EH (cell line): ENCODE results near the gene UNC5C.

ENCODE experiments used
- DNase-seq: peaks from one replicate; pipeline ENCODE4 v3.0.0-alpha.2; 2015; ENCODE audit warnings: low read depth

The UNC5C gene

DNA sequence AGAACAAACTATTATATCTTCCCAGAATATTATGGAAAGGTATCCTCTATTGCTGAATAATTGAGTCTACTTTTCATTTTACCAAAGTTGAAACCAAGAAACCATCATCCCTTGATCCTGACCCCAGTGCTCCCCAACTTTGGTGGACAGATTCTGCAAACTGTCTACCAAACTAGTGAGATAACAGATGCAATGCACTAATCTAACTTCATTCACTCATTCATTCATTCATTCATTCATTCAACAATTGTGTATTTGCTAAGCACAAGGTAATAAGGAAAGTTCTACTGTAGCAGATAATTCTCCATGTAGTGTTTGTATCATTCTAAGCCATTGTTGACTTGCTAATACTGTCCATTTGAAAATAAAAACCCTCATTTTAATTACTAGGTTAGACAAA lies 150.6 kb downstream of the UNC5C start:
- DNase-seq, result no peak

DNA sequence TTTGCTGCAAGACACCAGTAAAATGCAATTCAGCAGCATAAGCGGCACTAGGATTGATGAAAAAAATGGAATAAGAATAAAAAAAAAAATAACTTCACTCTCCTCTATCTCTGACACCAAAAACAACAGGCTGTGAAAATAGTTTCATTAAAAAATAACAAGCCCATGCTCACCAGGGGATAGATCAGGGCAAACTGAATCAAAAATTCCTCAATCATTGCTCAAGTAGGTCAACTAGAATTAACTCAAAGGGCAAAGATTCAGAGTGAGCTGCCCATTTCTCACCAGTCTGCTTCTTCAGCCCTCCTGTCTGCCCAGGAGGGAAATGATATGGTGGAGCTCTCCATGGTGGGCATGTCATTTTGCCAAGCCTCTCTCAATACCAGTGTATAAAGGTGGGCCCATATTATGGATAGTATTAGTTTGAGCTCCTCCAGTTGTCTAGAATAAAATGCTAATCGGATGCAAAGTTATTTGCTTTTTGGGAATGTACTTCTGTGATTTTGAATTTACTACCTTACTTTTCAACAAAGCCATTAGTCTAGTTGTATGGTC lies 153.9 kb downstream of the UNC5C start:
- DNase-seq, result no peak

DNA sequence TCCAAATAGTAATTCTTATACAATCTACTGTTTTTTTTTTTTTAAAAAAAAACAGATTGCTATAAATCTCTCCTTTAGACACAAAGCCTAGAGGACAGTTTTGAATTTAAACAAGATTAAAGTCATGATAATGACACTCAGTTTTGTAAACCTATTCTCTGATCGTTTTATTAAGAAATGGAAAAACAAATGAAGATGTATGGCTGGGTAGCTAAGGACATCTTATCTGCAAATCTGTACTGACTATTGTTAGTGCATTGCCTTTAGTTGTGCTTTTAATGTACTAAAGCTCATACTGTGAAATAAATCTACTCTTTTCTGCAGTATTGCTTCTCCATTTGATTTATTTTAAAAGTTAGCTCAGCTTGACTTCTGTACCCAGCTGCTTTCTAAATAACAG lies 155.0 kb downstream of the UNC5C start:
- DNase-seq, result no peak

DNA sequence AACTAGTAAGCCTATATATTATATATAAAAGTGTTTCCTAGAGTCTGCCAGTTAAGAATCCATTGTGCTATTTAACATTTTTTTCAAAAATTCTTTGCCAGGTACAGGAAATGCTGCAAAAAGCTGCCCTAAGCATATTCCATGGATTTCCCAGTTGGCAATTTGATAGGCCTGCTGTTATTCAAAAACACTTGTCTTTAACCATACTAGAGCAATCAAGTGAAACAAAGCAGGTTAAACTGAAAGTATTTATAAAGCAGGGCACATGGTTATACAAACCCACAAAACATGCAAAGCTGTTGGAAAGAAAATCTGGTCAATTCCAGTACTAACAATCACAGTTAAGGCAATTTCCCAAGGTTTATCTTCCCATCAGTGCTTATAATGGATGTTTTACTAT lies 159.9 kb downstream of the UNC5C start:
- no peak for DNase-seq

DNA sequence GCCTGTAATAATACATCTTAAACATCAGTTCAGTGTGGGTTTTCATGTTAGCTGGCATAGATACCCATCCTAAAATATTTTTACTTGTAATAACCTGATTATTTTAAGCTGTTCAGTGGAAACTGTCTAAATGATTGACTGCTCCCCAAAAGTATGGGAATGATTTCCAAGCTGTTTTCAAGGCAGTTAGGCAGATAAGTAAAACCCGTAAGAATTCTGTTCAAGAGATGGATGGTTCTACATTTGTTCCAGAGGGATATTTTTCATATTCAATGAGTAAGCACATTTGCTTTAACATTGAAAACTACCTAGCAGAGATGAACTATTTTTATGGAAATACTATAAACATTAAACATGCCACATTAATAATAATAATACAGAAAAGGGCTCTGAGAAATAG lies 161.1 kb downstream of the UNC5C start:
- DNase-seq, result no peak

DNA sequence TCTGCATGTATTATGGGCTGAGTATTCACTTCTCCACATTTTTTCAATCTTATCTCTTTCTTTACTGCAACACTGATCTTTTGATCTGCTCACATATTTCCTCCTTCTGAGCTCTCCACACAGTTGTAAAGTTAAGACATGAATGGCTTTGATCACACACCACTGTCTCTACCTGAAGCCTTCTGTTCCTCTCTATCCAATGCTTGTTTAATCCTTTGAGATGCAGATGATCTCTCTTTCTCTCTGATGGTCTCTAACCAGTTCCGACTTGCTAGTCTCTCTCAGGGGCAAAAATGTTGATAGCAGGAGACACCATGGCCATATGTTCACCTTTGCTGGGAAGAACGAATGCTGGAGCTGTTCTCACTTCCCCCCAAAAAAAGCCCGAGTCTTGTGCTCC lies 162.4 kb downstream of the UNC5C start:
- no peak for DNase-seq

DNA sequence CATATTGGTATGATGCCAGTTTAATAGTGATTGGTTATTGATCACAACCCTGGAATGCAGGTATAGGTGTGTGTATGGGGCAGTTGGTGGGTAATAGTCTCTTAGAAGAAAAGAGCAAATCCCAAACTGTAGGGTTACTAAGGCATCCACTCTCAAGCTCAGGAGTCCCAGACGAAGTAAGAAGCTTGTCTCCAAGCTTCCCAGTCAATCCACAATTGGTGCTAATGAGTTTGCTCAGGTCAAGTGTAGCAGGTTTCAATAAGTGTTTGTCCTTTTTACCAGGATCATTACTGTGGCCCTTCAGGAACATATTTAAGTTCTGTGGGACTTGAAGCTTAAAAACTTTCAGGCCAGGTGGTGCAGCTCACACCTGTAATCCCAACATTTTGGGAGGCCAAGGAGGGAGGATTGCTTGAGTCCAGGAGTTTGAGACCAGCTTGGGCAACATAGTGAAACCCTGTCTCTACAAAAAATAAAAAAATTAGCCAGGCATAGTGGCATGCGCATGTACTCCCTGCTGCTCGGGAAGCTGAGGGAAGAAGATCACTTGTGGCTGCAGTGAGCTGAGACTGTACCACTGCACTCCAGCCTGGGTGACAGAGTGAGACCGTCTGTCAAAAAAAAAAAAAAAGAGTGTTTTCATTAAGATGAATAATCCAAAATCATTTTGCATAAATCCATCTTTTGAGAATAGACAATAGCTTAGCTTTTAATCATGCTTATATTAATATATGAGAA lies 166.8 kb downstream of the UNC5C start:
- DNase-seq, result no peak

DNA sequence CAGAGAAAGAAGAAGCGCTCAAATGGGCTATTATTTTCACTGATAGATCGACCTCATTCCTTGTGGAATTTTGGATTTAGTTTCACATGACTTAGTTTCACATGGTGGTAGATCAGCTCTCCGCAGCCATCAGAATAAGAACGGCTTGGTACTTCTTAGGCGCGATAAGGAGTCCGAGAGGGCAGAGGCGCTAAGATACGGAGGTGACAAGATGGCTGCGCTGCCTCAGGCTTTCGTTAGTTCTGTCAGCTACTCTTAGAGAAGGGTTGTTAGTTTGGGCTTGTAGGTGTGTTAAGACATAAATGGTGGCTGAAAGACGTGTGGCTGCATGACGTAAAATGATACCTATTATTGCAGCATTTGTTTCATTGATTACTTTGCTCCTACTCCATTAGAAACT lies 169.1 kb downstream of the UNC5C start:
- DNase-seq, result no peak

DNA sequence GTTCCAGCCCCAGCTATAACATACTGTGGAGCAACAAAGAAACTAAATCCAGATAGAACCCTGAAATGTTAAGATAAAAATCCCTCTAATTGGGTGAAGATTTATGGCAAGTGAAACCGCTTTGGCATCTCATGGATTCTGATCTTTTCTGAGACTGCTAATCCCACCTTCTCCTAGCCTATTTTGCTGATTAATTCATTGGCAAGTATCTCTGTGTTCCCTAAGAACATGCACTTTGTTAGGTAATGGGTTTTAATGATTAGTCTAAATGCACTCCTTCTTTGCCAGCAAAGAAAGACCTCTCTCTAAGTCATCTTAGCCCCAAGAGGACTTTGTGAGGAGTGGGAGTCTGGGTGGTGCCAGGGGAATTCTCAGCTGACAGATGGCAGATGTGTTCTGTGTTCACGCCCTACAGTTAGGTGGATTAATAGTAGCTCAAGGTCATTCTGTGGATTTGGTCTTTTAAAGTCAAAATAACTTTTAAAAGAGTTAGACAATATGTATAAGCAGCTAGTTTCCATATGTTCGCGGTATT lies 171.3 kb downstream of the UNC5C start:
- no peak for DNase-seq

DNA sequence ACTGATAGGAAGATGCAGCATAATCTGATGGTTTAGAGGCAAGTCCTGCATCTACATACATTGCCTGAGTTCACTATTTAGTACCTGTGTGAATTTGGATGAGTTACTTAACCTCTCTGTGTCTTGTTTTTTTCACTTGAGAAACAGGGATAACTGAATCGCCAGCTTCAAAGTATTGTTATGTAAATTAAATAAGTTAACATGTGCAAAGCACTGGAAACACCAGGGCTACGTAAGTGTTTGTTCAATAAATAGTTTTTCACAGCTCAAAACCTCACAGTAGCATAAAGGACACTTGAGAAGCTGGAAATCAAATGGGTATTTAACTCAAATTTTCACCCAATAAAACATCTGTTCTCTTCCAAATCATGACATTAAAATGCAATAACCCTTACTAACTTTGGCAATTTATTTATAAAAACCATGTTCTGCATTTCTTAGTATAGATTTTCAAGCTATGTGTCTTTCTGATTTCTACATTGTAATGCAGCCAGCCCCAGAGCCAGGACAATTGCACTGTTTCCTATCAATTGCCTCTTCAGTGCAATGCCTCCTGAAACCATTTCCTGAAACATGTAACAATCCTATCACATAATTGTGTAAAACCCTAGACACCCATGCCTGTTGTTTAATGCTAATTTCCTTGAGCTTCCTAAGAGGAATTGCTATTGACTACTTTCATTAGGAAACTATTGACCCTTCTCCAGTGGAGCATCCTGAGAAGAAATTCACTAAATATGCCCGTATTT lies 177.1 kb downstream of the UNC5C start:
- DNase-seq, result no peak

DNA sequence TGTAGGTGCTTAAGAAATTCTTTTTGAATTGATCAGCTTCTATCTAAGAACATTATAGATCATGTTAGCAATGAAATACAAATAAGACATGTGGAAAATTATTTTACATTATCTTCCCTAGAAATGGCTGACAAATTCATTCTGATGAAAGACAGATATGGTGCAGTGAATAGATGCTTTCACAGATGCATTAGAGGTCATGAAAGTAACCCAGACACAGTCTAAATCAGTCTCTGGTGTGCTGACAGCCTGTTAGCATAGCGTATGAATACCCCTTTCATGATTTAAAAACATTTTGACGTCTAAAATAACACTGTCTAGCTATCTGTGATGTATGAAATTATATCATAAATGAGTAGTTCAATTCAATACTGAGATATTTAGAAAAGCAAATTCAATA lies 180.9 kb downstream of the UNC5C start:
- DNase-seq, result no peak

DNA sequence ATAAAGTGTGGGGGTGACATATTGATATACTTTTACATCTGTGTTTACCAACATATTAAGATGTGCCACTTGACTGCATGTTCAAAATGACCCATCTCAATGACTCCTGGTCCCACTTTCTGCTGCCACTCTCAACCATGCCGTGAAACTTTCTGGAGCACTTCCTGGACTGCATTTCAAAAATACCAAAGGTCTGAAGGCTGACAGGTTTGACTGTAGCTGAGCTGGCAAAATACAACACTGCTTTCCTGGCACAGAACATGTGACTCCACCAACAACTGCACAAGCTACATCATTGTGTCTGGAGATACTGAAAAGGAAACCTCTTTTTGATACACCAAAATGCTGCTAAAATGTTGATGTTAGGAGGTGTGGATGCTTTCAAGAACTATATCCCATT lies 184.8 kb downstream of the UNC5C start:
- no peak for DNase-seq

DNA sequence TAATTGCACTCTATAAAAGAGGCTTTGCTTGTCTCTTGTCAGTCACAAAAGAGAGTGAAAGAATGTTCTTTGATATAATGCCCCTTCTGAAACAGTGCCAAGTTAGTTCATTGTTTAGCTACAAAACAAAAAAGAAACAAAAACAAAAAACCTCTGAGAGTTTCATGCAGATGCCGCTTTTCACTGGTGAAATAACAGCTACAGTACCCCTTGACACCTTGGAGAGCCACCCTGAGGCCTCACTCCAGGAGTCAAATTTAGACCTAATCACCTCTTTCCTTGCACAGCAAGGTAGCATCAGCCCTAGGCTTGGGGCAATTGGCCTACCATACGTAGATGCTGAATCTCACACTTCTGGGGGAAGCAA lies 185.2 kb downstream of the UNC5C start:
- no peak for DNase-seq

DNA sequence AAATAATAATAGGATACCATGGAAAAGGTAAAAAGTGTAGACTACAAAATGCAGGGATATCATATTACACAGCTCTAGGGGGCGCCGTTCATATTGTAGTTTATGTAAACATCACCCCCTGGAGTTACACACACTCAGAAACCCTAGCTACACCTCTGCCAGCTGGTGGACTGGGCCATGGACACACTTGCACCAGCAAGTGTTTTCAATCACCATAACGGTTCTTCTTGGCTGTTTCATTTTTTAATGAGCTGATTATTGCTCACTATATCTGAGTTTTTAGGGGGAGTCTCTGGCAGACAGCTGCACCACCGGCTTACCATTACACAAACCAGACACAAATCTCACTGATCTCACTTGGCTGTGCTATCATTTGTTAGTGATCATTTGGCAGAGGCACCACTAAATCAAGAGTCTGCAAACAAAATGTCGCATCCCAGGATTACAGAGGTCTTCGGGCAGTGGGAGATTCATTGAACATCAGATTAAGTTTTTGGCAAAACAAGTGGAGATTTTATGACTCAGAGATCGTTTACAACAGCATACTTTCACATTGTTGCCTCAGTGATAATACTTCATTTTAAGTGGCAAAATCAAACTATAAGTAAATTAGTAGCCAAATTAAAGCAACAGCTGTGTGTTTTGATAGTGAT lies 185.7 kb downstream of the UNC5C start:
- DNase-seq, result no peak

DNA sequence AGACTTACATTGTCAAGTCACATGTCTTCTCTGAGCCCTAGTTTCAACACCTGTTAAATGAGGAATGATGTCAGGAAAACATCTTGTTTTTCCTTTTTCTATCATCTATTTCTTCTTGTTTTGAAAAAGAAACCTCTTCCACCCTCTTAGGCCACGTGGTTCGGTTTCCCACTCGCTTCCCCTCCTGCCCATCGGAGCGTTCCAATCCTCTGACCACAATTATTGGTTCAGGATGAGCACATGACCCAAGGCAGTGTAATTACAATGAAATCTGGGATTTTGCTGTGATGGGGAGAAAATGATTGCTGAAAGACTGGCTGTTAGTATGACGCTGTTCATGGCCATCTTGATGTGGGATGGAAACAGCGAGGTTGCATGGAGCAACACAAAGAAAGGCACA lies 186.7 kb downstream of the UNC5C start:
- no peak for DNase-seq

DNA sequence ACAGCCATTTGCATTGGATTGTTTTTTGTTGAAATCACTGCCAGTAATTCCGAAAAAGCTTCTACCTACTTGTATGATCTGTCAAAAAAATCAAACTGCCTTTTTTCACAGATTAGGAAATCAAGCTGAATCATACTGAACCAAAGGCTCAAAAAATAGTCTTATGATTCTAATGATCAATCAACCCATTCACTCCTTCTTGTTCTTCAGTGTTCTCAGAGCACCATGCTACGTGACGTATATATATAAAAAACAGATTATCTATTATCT lies 187.1 kb downstream of the UNC5C start:
- DNase-seq, result no peak

DNA sequence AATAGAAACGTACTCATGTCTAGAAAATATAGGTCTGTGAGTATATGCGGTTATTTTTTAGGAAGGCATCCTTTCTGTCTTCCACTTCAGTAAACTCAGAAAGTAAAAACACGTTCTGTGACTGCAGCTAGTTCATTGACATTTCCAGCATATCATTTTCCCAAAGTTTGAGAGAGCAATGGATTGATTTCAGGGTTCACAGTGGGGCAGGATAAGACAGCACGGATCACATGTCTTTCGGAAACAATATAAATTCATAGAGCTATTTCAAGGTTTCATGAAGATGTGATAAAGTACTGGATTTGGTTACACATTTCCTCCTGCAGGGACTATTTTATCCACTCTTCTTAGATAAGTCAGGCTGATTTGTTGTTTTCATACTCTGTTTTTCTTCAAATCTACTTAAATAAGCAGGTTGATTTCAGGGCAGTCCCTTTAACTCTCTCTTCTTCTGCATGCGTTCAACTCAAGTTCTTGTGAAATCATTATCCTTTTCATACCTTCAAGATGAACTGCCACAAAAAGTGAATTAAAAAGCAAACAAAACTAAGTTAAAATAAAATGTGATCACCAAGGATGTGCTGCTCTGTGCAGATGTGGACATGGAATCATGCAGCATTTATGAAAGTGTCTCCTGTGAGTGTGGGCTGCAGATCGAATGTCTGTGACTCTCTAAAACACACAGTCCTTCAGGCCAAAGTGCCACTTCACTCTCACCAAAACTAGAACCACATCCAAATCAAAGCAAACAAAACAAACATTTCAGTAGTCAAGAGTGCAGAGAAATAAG lies 187.7 kb downstream of the UNC5C start:
- DNase-seq, result no peak

DNA sequence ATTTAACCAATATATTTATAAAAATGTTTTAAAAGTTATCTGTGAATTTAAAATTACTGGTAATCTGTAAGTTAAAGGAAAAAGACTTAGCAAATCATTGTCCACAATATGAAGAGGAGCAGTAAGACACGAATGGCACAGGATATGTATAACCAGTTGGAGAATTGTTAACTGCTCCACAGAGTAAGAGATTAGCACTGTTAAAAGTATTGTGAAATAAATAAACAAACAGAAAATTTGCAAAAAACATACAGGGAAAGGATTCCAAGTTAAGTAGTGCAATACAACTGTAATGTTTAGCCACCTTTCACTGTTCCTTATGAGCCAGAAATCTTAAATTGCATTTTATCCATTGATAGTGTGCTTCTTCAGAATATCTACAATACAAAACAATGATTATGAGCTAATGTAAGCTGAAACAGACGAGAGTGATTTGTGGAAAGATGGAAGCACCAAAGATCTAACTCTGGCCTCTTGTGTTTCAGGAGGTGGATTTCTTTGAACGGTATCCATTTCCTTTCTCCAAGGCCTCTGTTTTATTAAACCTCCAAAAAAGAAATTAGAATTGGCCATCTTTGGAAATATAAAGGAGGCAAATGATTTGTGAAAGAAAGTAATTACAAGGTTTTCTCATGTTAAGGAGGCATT lies 188.4 kb downstream of the UNC5C start:
- no peak for DNase-seq

DNA sequence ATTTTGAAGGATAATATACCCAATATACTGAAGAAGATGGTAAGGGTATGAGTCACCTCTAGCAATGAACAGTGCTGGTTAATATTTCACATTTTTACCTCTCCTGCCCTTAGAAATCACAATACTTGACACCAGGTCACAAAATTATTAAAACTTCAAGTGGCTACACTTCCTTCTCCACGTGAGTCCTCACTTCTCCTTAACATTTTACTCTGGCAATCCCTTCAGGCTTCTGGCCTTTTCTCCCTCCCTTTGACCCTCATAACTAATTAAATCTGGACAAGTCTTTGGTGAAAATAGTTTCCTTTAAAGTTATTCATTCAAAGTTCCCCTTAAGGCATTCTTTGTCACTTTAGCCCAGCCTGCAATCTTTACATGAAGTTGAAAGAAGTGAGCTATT lies 190.4 kb downstream of the UNC5C start:
- DNase-seq, result no peak

DNA sequence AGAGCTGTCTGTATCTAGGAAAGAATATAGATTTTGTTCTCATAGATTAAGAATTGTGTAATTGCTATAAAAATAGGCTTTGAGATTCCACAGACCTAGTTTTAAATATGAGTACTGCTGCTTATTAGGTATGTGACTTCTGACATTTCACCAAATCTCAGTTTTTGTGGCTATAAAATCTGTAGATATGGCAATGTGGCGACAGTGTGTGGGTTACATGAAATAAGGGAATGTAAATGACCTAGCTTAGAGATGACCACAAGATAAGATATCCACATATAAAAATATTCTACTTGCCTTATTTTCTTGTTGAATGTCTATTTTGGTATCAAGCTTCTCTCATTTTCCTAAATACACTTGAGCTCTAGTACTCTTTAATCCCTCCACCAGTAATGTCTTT lies 193.8 kb downstream of the UNC5C start:
- no peak for DNase-seq

DNA sequence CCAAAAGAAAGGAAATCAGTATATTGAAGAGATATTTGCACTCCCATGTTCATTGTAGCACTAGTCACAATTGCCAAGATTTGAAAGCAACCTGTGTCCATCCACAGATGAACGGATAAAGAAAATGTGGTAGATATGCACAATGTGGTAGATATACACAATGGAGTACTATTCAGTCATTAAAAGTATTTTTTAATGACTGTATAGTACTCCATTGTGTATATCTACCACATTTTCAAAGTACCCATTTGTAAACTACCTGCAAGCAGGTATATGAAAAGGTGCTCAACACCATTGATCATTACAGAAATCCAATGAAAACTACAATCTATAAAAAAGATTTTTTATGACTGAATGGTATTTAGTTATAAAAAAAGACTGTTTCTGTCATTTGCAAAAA lies 200.4 kb downstream of the UNC5C start:
- no peak for DNase-seq

DNA sequence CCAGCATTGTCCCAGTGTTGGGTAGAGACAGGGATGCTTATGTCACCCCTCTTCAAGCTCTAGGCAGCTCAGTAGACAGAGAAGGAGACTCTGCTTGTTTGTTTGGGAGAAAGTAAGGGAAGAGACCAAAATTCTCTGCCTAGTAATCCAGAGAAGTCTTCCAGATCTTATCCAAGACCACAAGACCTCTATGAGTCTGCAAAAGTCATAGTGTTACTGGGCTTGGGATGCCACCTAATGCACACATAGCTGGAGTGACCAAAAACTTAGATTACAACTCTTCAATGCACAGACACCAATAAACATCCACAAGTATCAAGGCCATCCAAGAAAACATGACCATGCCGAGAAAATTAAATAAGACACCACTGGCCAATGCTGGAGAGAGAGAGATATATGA lies 205.5 kb downstream of the UNC5C start:
- DNase-seq, result no peak
